Nephron (organoid): ENCODE results near the gene MAML3.
A peak's percentile ranks its signal among the peaks of the same experiment; 100 is the strongest.

Experiments
- H3K27ac Mint-ChIP-seq, 3 experiments: 2 replicates each; pipeline ENCODE4 v1.8.0; 2020; ENCODE audit warnings: mixed read lengths in 3 of 3, mild to moderate bottlenecking in 2 of 3, moderate library complexity in 1 of 3
- H3K27me3 Mint-ChIP-seq: 2 replicates; pipeline ENCODE4 v1.8.0; 2021; ENCODE audit warnings: low read depth, mild to moderate bottlenecking, moderate library complexity, mixed read lengths
- H3K36me3 Mint-ChIP-seq: 2 replicates; pipeline ENCODE4 v1.8.0; 2020; ENCODE audit warnings: low read depth, mixed read lengths
- H3K4me1 Mint-ChIP-seq: 2 replicates; pipeline ENCODE4 v1.8.0; 2020; ENCODE audit warnings: mixed read lengths
- H3K4me3 Mint-ChIP-seq, 3 experiments: 2 replicates each; pipeline ENCODE4 v1.8.0; 2020; ENCODE audit warnings: mild to moderate bottlenecking in 3 of 3, mixed read lengths in 3 of 3, moderate library complexity in 2 of 3
- H3K9me3 Mint-ChIP-seq: 2 replicates; pipeline ENCODE4 v1.8.0; 2020; ENCODE audit warnings: mixed read lengths
- TF ChIP-seq, protein P1 (sequence below), 3 experiments: fragments of 200-600 bp; sonication (generic); IDR thresholded peaks; one replicate each; pipeline ENCODE4 v1.5.0; 2021; ENCODE audit warnings: antibody characterized with exemption in 3 of 3; ENCODE audit not compliant: unreplicated experiment in 3 of 3

The MAML3 gene

DNA sequence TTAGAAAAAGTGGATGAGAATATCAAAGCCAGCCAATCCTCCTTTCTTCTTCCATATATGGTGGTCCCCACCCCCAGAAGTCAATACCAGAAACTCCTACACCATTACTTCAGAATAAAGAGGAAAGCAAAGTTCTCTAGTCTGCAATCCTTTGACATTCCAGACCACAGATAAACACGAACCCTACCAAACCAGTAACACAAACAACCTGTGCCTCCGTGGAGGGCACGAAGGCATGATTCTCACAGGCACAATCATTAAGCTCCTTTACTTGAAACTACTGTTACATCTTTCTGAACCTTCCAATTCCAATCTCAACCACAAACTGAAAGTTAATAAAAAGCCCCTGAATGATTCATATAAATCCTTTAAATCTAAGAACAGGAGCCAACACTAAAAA lies 16.3 kb downstream of the MAML3 start:
- H3K36me3 Mint-ChIP-seq, result no peaks in the 10 kb centered on the region
- TF ChIP-seq, protein P1, sequence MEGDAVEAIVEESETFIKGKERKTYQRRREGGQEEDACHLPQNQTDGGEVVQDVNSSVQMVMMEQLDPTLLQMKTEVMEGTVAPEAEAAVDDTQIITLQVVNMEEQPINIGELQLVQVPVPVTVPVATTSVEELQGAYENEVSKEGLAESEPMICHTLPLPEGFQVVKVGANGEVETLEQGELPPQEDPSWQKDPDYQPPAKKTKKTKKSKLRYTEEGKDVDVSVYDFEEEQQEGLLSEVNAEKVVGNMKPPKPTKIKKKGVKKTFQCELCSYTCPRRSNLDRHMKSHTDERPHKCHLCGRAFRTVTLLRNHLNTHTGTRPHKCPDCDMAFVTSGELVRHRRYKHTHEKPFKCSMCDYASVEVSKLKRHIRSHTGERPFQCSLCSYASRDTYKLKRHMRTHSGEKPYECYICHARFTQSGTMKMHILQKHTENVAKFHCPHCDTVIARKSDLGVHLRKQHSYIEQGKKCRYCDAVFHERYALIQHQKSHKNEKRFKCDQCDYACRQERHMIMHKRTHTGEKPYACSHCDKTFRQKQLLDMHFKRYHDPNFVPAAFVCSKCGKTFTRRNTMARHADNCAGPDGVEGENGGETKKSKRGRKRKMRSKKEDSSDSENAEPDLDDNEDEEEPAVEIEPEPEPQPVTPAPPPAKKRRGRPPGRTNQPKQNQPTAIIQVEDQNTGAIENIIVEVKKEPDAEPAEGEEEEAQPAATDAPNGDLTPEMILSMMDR (IDR thresholded peaks at IDR 0.05; ENCODE audit: unreplicated experiment in 3 of 3), result no peak
- H3K27me3 Mint-ChIP-seq, result no peaks in the 10 kb centered on the region
- peak overlapping the region; percentile 95 to 98 (median 96) for H3K27ac Mint-ChIP-seq
- H3K4me3 Mint-ChIP-seq, result peak overlapping the region; percentile 50 to 74 (median 57)
- no peaks in the 10 kb centered on the region for H3K9me3 Mint-ChIP-seq
- H3K4me1 Mint-ChIP-seq, result peaks cover 58% of the 10 kb centered on the region

DNA sequence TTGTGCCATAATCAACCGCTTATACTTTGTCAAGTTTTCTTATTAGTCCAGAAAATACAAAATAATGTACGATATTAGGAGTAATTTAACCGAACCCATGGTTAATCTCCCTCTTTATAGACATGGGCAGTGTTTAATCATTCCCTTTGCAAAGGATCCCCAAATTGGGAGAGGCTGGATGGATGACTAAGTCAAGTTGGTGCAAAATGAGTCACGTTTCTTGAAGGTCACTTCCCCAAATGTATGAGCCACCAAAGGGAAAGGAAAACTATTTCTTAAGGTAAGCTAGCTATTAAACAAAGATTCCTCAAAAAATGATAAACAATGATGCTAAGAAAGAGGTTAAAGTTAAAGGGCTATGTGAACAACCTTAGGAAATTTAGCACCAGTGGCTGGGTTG lies 17.5 kb downstream of the MAML3 start:
- no peaks in the 10 kb centered on the region for H3K36me3 Mint-ChIP-seq
- no peaks in the 10 kb centered on the region for H3K27me3 Mint-ChIP-seq
- TF ChIP-seq, protein P1 (IDR thresholded peaks at IDR 0.05; ENCODE audit: unreplicated experiment in 3 of 3), result no peak
- no peaks in the 10 kb centered on the region for H3K9me3 Mint-ChIP-seq
- H3K4me3 Mint-ChIP-seq, result peak overlapping the region in 1 of 3 experiments; percentile 2
- peaks cover 63% of the 10 kb centered on the region for H3K4me1 Mint-ChIP-seq
- H3K27ac Mint-ChIP-seq, result peak overlapping the region; percentile 96 to 97 (median 97)

DNA sequence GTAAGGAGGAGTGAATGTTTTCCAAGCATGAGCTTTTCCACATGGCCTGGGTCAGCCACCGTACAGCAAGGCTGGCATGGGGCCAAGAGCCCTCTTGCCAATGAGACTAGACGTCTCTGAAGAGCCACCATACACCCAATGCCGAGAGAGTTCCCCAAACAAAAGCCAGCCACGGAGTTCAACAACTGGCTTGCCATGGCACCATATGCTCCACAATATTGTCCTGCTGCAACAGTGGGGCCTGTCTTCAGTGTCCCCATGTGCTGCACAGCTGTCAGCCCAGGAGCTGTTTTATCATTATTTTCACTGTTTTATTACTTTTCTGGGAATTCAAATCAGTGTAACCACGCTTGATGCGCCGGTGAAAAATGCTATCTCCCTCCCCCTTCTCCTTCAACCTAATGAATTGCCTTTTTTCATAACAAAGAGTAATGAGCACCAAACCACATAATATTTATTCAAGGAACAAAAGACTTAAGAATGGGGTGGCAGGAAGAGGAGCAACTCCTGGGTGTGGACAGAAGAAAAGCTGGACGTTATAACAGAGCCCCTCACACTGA lies 18.4 kb downstream of the MAML3 start:
- peaks cover 56% of the 10 kb centered on the region for H3K4me1 Mint-ChIP-seq
- peak overlapping the region; percentile 96 to 97 (median 97) for H3K27ac Mint-ChIP-seq
- no peaks in the 10 kb centered on the region for H3K36me3 Mint-ChIP-seq
- H3K9me3 Mint-ChIP-seq, result no peaks in the 10 kb centered on the region
- H3K4me3 Mint-ChIP-seq, result peak overlapping the region; percentile 52 to 53 (median 52)
- H3K27me3 Mint-ChIP-seq, result no peaks in the 10 kb centered on the region
- TF ChIP-seq, protein P1 (IDR thresholded peaks at IDR 0.05; ENCODE audit: unreplicated experiment in 3 of 3), result no peak

DNA sequence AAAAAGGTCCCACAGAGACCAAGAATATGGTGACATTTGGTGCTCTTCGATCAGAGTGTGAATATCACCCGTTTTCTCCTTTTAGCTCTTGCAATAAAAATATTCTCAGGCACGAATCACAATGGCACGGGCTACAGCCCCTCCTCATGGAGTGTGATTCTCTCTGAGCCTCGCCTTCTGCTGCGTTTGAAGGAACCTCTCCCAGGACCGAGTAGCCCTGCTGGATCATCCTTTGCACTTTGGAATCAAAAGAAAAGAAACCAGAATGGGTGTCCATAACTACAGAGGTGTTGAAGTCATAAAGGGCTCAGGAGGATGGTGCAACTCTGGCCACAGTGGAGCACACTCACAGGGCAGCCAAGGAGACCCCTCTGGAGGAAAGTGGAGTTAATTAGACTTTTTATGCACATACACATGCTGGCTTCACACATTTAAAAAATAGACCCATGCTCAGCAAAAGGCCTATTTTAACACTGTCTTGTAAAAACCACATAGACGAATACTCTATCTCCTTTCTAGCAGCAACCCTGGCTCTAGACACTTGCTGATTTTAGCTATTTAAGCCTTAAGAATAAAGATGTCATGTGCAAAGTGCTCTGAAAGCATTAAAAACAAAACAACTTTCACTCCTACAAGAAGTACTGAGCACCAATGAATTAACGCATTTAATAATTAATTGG lies 19.1 kb downstream of the MAML3 start:
- peak overlapping the region; percentile 96 to 97 (median 97) for H3K27ac Mint-ChIP-seq
- no peaks in the 10 kb centered on the region for H3K27me3 Mint-ChIP-seq
- no peaks in the 10 kb centered on the region for H3K9me3 Mint-ChIP-seq
- peaks cover 53% of the 10 kb centered on the region for H3K4me1 Mint-ChIP-seq
- TF ChIP-seq, protein P1 (IDR thresholded peaks at IDR 0.05; ENCODE audit: unreplicated experiment in 3 of 3), result no peak
- no peaks in the 10 kb centered on the region for H3K36me3 Mint-ChIP-seq
- H3K4me3 Mint-ChIP-seq, result peak overlapping the region in 2 of 3 experiments; percentile 52

DNA sequence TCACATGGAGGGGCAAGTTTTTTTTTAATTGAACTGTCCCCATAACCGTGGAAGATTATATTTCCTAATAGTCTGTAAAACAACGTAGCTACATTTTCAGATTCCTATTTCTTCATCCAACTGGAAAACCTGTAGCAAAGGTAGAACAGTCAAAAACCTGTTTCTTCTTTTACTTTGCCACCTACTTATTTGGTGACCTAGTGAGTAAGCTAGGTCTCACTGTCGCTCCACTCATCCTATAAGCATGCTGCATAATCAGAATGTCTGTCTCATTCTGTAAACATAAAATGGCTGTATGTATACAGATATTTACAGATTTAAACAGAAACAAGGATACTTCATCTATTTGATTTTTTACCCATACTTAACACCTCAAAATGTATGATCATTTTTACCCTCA lies 20.4 kb downstream of the MAML3 start:
- no peaks in the 10 kb centered on the region for H3K9me3 Mint-ChIP-seq
- H3K4me1 Mint-ChIP-seq, result peaks cover 53% of the 10 kb centered on the region
- peaks cover 1% of the 10 kb centered on the region for H3K36me3 Mint-ChIP-seq
- peak overlapping the region in 2 of 3 experiments; percentile 97 for H3K27ac Mint-ChIP-seq
- no peak overlapping the region for H3K4me3 Mint-ChIP-seq
- TF ChIP-seq, protein P1 (IDR thresholded peaks at IDR 0.05; ENCODE audit: unreplicated experiment in 3 of 3), result no peak
- no peaks in the 10 kb centered on the region for H3K27me3 Mint-ChIP-seq
